T-helper 1 cell treated with Interleukin-12 subunit alpha and Interleukin-12 subunit beta and Interleukin-4 antibody, amounts not matched to agents 30 μg/mL and 1 μg/mL, for 36 hours (primary cell): Measurements from ENCODE around the gene MCM3AP.
"Not testable (repeated sequence)": the region's sequence is repeated elsewhere in the genome, so short reads cannot be mapped to it uniquely, and the experiment has no call there.

Experiments used
- H3K27ac Mint-ChIP-seq: one replicate; pipeline ENCODE4 v1.8.0; 2021; ENCODE audit warnings: mild to moderate bottlenecking, mixed read lengths
- H3K27me3 Mint-ChIP-seq: one replicate; pipeline ENCODE4 v1.8.0; 2021; ENCODE audit warnings: low read depth, mixed read lengths
- H3K36me3 Mint-ChIP-seq: one replicate; pipeline ENCODE4 v1.8.0; 2021; ENCODE audit warnings: low read depth, mixed read lengths
- H3K4me1 Mint-ChIP-seq: one replicate; pipeline ENCODE4 v1.8.0; 2021; ENCODE audit warnings: low read depth, mixed read lengths
- H3K4me3 Mint-ChIP-seq: one replicate; pipeline ENCODE4 v1.8.0; 2021; ENCODE audit warnings: mild to moderate bottlenecking, moderate library complexity, mixed read lengths
- H3K9me3 Mint-ChIP-seq: one replicate; pipeline ENCODE4 v1.8.0; 2021; ENCODE audit warnings: mixed read lengths

The MCM3AP gene

DNA sequence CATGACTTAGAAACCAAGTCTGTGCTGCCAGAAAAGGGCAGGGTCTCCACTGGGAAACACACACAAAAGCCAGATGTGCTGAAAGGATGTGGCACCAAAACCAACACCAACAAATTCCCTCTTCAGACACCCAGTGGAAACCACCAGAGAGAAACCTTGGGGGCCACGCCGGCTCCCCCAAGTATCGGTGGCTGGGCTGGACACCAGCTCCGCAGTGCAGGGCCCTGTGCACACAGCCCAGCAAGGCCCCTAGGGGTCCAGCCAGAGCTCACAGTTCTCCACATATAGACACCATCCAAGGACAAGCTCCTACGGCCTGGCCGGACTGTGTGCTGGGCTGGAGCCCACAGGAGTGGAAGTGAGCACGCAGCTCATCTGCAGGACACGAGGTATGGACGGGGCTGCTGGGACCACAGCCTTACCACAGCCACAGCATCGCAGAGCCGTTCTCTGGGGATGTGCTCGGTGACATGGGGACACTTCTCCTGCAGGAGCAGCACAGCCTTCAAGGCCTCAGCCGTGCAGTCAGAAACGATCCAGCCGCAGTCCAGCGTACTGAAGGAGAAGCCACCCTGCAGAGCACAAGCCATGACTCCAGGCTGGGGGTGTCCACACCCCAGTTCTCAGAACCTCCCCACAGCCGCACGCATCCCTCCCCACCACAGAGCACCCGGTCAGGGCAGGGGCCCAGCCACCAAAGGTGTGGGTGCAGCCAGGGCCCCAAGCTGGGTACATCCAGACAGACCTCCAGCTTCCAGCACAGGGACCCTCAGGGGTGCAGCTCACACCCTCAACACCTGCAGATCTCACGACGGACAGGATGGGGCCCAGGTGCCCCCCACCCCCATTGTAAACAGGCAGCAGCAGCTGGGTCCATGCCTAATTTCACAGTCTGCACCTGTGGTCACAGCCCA, 78.1 kb downstream of the MCM3AP start:
- H3K27ac Mint-ChIP-seq, result no peak overlapping the region
- H3K27me3 Mint-ChIP-seq, result no peaks in the 10 kb centered on the region
- peaks cover 13% of the 10 kb centered on the region for H3K36me3 Mint-ChIP-seq
- no peaks in the 10 kb centered on the region for H3K9me3 Mint-ChIP-seq
- no peaks in the 10 kb centered on the region for H3K4me1 Mint-ChIP-seq
- no peak overlapping the region for H3K4me3 Mint-ChIP-seq

DNA sequence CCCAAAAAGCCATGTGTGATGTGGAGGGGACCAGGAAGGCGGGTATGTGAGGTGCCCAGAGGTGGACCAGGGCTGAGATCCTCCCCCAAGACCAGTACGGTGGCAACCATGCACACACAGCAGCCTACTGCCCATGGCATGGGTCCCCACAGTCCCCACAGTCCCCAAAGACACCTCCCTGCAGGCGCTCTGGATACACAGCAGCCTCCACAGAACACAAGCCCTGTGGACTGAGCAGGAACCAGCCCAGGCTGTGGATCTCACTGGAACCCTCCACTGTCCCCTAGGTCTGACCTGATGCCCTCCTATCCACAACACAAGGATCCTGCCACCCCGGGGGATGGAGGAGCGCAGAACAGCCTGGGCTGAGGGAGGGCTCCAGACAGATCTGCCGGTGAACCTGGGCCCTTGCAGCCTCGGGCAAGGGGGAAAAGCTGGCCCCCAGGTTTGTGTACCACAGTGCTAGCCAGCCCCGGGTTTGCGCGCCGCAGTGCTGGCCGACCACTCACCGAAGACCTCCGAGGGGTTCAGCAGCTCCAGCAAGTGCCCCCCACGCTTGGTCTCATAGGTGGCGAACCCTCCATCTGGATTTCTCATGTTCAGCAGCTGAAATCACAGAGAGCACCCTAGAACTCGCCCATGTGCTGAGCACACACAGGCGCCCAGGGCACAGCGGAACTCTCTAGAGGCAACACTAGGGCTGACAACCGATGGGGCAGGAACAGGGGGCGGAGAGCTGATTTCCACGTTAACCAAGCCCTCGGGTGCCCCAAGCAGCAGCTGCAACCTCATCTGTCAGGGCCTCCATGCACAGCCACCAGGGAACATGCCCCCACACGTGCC, 79.0 kb downstream of the MCM3AP start:
- Mint-ChIP-seq H3K27me3 (no peaks in the 10 kb centered on the region), H3K9me3 (no peaks in the 10 kb centered on the region), H3K27ac (no peak overlapping the region), H3K36me3 (peaks cover 11% of the 10 kb centered on the region), H3K4me1 (no peaks in the 10 kb centered on the region), H3K4me3 (no peak overlapping the region)

DNA sequence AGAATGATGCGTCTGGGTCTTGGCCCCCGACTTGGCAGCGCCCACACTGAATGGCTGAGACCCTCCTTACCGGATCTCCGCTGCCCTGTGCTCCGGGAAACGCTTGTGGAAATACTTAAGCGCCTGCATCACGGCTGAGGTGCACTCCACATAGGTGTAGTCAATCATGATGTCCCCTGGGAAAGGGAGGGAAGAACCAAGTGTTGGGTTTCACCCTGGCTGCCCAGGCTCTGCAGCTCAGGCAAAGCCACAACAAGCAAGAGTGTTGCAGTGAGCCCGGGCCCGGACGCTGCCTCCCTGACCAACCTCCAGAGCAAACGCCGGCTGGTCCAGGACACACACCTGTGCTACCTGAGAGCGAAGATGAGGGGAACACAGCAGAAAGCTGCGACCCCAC, 79.6 kb downstream of the MCM3AP start:
- H3K4me1 Mint-ChIP-seq, result no peaks in the 10 kb centered on the region
- no peaks in the 10 kb centered on the region for H3K9me3 Mint-ChIP-seq
- no peak overlapping the region for H3K27ac Mint-ChIP-seq
- peaks cover 10% of the 10 kb centered on the region for H3K36me3 Mint-ChIP-seq
- no peaks in the 10 kb centered on the region for H3K27me3 Mint-ChIP-seq
- H3K4me3 Mint-ChIP-seq, result no peak overlapping the region

DNA sequence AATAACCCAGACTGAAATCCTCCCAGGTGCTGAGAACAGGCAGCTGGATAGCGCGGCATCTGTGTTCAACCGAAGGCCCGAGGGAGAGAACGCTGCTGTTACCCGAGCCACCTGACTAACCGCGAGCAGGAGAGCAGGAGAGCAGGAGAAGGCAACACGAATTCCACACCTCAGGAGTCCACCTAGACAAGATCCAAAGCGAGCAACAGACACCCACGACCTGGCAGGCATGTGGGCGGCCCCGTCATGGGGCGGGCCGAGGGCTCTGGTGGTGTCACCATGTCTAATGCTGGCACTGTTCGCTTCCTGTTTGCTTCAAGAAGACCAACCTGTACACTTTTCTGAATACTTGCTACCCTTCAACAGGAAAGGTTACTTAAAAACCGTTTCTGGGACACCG, 80.2 kb downstream of the MCM3AP start:
- no peaks in the 10 kb centered on the region for H3K4me1 Mint-ChIP-seq
- H3K36me3 Mint-ChIP-seq, result peaks cover 14% of the 10 kb centered on the region
- no peak overlapping the region for H3K27ac Mint-ChIP-seq
- no peaks in the 10 kb centered on the region for H3K27me3 Mint-ChIP-seq
- H3K4me3 Mint-ChIP-seq, result no peak overlapping the region
- no peaks in the 10 kb centered on the region for H3K9me3 Mint-ChIP-seq

DNA sequence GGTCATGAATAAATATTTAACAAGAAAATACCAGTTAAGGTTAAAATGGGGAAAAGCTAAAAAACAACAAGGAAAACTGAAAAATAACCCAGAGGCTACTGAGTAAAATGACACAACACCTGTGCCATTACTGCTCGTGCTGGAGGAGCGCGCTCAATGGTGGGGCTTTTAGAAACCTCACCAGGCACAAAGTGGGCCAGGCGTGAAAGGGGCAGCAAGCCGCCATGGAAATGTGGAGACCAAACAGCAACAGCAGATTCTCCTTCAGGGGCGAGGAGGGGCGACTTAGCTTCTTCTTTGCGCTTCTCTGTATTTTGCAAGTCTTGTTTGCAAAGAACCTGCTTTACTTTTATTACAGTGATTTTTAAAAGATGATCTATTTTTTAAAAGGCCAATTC, 82.2 kb downstream of the MCM3AP start:
- no peaks in the 10 kb centered on the region for H3K9me3 Mint-ChIP-seq
- peaks cover 3% of the 10 kb centered on the region for H3K4me1 Mint-ChIP-seq
- H3K4me3 Mint-ChIP-seq, result no peak overlapping the region
- H3K27me3 Mint-ChIP-seq, result no peaks in the 10 kb centered on the region
- H3K36me3 Mint-ChIP-seq, result peaks cover 26% of the 10 kb centered on the region
- H3K27ac Mint-ChIP-seq, result no peak overlapping the region

DNA sequence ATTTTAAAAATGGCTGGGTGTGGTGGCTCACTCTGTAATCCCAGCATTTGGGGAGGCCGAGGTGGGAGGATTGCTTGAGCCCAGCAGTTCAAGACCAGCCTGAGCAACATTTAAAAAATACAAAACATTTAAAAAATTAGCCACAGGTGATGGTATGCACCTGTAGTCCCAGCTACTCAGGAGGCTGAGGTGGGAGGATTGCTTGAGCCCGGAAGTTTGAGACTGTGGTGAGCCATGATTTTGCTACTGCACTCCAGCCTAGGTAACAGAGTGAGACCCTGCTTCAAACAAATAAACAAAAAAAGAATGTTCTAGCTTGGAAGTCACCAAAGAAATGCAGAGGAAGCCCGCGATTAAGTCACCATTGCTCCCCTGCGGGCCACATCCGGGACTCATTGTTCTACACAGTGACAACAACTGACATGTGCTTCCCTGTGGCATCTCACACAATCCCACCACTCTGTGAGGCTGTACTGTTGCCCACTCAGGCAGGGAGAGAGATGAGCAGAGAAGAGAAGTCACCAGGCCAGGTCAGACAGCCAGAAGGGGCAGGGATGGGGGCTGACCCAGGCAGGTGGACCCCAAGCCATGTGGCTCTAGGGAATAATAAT, 82.7 kb downstream of the MCM3AP start:
- Mint-ChIP-seq H3K36me3 (peaks cover 28% of the 10 kb centered on the region), H3K9me3 (no peaks in the 10 kb centered on the region), H3K4me1 (peaks cover 3% of the 10 kb centered on the region), H3K27ac (no peak overlapping the region), H3K27me3 (no peaks in the 10 kb centered on the region), H3K4me3 (no peak overlapping the region)

DNA sequence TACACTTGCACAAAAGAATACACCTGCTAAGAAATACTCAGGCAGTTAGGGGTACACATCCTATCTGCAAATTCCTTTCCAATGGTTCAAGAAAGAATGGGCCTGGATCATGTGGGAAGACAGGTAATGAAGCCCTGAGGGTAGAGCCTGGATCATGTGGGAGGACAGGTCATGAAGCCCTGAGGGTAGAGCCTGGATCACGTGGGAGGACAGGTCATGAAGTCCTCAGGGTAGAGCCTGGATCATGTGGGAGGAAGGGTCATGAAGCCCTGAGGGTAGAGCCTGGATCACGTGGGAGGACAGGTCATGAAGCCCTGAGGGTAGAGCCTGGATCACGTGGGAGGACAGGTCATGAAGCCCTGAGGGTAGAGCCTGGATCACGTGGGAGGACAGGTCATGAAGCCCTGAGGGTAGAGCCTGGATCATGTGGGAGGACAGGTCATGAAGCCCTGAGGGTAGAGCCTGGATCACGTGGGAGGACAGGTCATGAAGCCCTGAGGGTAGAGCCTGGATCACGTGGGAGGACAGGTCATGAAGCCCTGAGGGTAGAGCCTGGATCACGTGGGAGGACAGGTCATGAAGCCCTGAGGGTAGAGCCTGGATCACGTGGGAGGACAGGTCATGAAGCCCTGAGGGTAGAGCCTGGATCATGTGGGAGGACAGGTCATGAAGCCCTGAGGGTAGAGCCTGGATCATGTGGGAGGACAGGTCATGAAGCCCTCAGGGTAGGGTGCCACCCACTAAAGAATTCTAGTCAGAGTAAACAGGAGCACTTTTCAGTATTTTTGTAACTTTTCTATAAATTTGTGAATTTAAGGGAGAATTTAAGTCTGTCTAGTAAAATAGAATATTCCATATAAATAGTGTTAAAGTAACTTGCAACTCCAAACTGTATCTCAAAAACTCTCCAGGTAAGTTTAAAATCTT, 84.3 kb downstream of the MCM3AP start:
- not testable (repeated sequence) for H3K27ac Mint-ChIP-seq, H3K4me3 Mint-ChIP-seq, H3K4me1 Mint-ChIP-seq, H3K9me3 Mint-ChIP-seq, H3K27me3 Mint-ChIP-seq
- peaks cover 32% of the 10 kb centered on the region for H3K36me3 Mint-ChIP-seq

DNA sequence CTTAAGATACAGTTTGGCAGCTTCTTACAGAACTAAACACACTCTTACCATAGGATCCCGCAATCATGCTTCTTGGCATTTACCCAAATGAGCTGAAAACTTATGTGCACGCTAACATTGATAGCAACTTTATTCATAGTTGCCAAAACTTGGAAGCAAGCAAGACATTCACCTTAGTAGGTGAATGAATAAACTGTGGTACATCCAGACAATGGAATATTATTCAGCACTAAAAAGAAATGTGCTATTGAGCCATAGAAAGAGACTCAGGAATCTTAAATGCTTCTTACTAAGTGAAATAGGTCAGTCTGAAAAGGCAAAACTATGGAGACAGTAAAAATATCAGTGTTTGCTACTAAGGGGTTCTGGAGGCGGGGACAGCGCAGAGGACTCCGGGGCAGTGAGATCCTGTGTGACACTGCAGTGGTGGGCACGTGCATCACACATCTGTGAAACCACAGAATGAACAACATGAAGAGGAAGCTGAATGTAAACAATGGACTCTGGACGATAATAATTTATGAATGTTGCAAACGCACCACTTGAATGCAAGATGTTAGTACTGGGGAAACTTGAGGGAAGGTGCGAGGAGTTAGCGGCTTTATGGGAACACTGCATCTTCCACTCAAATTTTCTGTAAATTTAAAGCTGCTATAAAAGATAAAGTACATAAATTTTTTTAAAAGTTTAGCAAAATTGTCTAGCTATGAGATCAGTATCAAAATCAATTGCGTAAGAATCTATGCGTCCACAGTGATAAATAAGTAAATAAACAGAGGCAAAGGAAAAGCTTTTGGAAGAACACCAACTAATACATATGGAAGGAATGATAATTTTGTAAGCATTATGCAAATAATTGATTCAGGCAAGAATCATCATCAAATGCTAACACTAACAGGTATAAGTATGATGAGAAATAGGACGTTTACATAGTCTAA, 85.7 kb downstream of the MCM3AP start:
- Mint-ChIP-seq H3K36me3 (peaks cover 33% of the 10 kb centered on the region), H3K27ac (no peak overlapping the region), H3K9me3 (no peaks in the 10 kb centered on the region), H3K27me3 (no peaks in the 10 kb centered on the region), H3K4me3 (no peak overlapping the region), H3K4me1 (peaks cover 3% of the 10 kb centered on the region)

DNA sequence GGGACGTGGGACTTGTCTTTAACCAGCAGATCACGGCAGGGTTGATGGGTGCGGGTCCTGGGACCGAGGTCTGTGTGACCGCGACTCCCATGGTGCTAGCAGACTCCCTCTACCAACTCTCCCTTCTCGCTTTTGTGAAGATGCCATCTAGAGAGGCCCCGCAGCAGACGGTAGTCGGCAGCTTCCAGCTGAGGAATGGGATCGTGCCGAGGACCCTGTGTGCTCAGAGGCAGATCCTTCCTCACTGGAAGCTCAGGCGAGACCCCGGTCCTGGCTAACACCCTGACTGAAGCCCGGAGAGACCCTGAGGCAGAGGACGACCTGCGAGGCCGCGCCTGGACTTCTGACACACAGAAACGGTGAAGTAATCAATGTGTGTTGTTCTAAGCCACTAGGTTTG, 88.7 kb downstream of the MCM3AP start:
- H3K27me3 Mint-ChIP-seq, result no peaks in the 10 kb centered on the region
- H3K36me3 Mint-ChIP-seq, result peaks cover 43% of the 10 kb centered on the region
- H3K4me3 Mint-ChIP-seq, result no peak overlapping the region
- H3K27ac Mint-ChIP-seq, result no peak overlapping the region
- H3K4me1 Mint-ChIP-seq, result peaks cover 3% of the 10 kb centered on the region
- no peaks in the 10 kb centered on the region for H3K9me3 Mint-ChIP-seq

DNA sequence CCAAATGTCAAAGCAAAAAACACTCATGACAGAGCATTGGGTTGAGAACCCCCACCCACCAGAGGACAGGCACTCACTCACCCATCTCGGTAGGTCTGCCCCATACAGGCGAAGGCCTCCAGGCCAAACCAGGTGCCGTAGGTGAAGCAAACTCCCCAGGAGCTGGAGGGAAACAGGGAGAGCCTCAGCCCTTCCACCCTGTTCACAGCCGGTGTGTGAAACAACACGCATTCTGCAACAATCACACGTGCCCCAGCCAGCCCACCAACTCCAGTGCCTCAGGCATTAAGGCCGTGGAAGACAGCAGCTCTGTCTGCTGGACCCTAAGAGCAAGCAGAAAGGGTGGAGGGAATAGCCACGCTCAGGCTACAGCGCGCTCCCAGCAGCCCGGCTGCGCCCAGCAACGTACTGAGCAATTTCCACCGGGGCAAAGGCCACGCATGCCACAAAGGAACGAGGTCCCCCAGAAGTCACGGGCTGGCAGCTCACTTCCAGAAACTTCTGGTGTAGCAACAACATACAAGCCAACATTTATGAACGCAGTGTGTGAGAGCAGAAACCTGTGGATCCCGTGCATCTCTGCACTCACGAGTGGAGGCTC, 89.7 kb downstream of the MCM3AP start:
- H3K36me3 Mint-ChIP-seq, result peaks cover 43% of the 10 kb centered on the region
- peaks cover 3% of the 10 kb centered on the region for H3K4me1 Mint-ChIP-seq
- no peak overlapping the region for H3K4me3 Mint-ChIP-seq
- H3K27ac Mint-ChIP-seq, result no peak overlapping the region
- no peaks in the 10 kb centered on the region for H3K9me3 Mint-ChIP-seq
- no peaks in the 10 kb centered on the region for H3K27me3 Mint-ChIP-seq

DNA sequence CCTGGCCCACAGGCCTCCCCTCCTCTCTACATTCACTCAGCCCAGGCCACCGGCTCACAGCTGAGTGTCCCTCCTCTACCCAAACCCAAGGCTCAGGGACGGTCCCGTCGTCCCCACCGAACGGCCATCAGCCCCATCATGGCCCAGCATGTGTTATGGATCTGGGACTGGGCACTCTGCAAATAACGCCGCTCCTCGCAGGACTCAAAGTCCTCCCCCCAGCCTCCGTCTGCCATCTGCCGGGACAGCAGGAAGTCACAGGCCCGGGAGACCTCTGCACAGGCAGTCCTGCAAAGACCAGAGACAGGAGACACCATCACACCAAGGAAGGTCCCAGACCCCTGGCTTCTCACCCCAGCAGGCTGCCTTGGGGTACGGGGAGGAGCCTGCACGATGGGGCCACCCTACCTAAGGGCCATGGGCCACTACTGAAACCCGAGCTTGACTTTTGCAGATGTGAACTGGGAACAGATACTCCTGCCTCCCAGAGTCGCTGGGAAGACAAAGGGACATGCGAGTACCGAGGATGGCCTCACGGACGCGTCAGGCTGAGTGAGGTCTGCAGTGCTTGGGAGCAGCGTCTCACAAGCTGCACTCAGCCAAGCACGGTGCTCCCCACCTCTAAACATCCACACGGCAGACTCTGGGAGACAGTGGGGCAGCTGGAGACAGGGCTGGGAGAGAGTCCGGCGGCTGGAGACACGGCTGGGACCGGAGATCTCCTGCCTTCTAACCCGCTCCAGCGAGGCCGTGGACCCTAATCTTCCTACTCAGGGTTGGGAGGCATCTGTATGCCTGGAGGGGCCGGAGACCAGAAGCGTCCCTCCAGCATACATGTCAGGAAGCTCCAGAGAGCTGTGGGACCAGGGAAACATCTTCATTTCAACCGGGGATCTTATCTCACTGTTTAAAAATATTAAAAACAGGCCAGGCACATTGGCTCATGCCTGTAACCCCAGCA, 90.8 kb downstream of the MCM3AP start:
- no peaks in the 10 kb centered on the region for H3K9me3 Mint-ChIP-seq
- H3K4me3 Mint-ChIP-seq, result no peak overlapping the region
- peaks cover 3% of the 10 kb centered on the region for H3K4me1 Mint-ChIP-seq
- H3K27ac Mint-ChIP-seq, result no peak overlapping the region
- no peaks in the 10 kb centered on the region for H3K27me3 Mint-ChIP-seq
- H3K36me3 Mint-ChIP-seq, result peaks cover 35% of the 10 kb centered on the region

DNA sequence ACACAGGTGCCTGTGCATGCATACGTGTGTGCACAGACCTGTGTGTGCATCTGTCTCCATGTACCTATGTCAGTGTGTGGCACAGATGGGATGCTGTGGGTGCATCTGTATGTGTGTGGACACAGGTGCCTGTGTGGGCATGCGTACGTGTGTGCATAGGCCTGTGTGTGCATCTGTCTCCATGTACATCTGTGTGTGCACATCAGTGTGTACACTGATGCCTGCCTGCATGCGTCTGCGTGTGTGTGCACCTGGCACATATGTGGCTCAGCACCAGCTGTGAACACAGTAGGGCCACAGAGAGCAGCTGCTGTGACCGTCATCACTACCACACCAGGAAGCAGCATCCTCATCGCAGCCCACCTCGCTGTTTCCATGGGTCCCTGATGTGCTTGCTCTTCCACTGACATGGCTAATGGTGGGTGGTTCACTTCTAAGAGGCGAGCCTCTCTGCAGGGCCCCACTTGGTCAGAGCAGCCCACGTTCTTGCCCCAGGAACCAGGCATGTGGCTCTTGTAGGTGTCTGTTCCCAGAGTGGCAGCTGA, 91.5 kb downstream of the MCM3AP start:
- H3K4me1 Mint-ChIP-seq, result peaks cover under 1% of the 10 kb centered on the region
- H3K36me3 Mint-ChIP-seq, result peaks cover 28% of the 10 kb centered on the region
- no peak overlapping the region for H3K27ac Mint-ChIP-seq
- no peaks in the 10 kb centered on the region for H3K27me3 Mint-ChIP-seq
- H3K9me3 Mint-ChIP-seq, result no peaks in the 10 kb centered on the region
- no peak overlapping the region for H3K4me3 Mint-ChIP-seq
